Gastroesophageal sphincter (tissue), 3 donors: ENCODE results near the gene PATJ.

Experiments used
- EP300 ChIP-seq: sonication (generic); formaldehyde crosslinking; IDR thresholded peaks from one replicate; pipeline ENCODE4 v1.6.1; 2017; ENCODE audit warnings: antibody characterized with exemption, mild to moderate bottlenecking
- POLR2A ChIP-seq, 2 donors: fragments of 450-650 bp; IDR thresholded peaks; one replicate each; pipeline ENCODE4 v1.6.1; 2017; ENCODE audit warnings: antibody characterized with exemption in 2 of 2, mild to moderate bottlenecking in 2 of 2, moderate library complexity in 1 of 2
- POLR2AphosphoS5 ChIP-seq: sonication (generic); formaldehyde crosslinking; IDR thresholded peaks from one replicate; pipeline ENCODE4 v1.6.1; 2017; ENCODE audit warnings: antibody characterized with exemption
- TF ChIP-seq, protein P1 (sequence below), 4 experiments: fragments of 200-600 bp in 2 of 4; fragments of 450-650 bp in 2 of 4; sonication (generic) in 1 of 4; IDR thresholded peaks; one replicate each; pipeline ENCODE4 v1.5.1; 2017 to 2019; ENCODE audit warnings: antibody characterized with exemption in 4 of 4, mild to moderate bottlenecking in 2 of 4, moderate library complexity in 2 of 4

DNA sequence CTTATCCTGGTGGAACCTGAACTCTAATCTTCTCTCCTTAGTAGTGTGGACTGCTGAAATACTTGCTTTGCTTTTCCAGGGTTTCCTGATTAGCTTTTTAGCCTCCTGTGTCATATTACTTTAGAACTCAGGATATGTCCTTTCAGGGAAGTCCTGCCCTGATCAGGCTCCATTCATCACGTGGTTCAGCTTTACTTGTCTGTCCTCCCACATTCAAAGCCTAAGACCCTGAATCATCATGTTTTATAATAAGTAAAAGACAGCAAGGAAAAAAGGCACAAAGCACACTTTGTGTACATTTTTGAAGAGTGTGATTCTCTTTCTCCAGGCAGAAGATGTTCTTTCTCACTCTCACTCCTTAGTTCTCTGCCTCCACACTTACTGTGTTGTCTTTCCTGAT lies 70.6 kb downstream of the PATJ start:
- TF ChIP-seq POLR2A (IDR thresholded peaks at IDR 0.05) (no peak), EP300 (no peak), POLR2AphosphoS5 (no peak)
- TF ChIP-seq, protein P1, sequence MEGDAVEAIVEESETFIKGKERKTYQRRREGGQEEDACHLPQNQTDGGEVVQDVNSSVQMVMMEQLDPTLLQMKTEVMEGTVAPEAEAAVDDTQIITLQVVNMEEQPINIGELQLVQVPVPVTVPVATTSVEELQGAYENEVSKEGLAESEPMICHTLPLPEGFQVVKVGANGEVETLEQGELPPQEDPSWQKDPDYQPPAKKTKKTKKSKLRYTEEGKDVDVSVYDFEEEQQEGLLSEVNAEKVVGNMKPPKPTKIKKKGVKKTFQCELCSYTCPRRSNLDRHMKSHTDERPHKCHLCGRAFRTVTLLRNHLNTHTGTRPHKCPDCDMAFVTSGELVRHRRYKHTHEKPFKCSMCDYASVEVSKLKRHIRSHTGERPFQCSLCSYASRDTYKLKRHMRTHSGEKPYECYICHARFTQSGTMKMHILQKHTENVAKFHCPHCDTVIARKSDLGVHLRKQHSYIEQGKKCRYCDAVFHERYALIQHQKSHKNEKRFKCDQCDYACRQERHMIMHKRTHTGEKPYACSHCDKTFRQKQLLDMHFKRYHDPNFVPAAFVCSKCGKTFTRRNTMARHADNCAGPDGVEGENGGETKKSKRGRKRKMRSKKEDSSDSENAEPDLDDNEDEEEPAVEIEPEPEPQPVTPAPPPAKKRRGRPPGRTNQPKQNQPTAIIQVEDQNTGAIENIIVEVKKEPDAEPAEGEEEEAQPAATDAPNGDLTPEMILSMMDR (IDR thresholded peaks at IDR 0.05): no peak
